DOHH2 (cell line): Measurements from ENCODE around the gene SDHAF1.

Experiments used
- CTCF ChIP-seq: fragments of 200-600 bp; sonication (generic); IDR thresholded peaks from one replicate; pipeline ENCODE4 v1.5.1; 2014; ENCODE audit warnings: antibody characterized with exemption, mild to moderate bottlenecking, low read depth, low read length; ENCODE audit not compliant: poor library complexity, severe bottlenecking
- EZH2phosphoT487 ChIP-seq: fragments of 200-600 bp; sonication (generic); IDR thresholded peaks from 2 replicates; pipeline ENCODE4 v1.6.1; 2017; ENCODE audit warnings: borderline replicate concordance, mild to moderate bottlenecking, antibody characterized with exemption, low read length, moderate library complexity, mixed read lengths

- no peak for TF ChIP-seq CTCF
- no peak for TF ChIP-seq EZH2phosphoT487
Observed at GRCh38 chr19:36027696-36028095, 32.7 kb downstream of the SDHAF1 start.
